GM23248 (cell line): ENCODE data around the gene CCDC127.
"Not testable (repeated sequence)": the region's sequence is repeated elsewhere in the genome, so short reads cannot be mapped to it uniquely, and the experiment has no call there.

Source experiments
- EZH2 ChIP-seq: fragments of 200-600 bp; sonication (generic); IDR thresholded peaks from 2 replicates; pipeline ENCODE4 v1.6.1; 2018; ENCODE audit warnings: antibody characterized with exemption, mild to moderate bottlenecking; ENCODE audit not compliant: insufficient read depth, poor library complexity, severe bottlenecking
- EZH2phosphoT487 ChIP-seq: fragments of 200-600 bp; sonication (generic); IDR thresholded peaks from 2 replicates; pipeline ENCODE4 v1.6.1; 2018; ENCODE audit warnings: antibody characterized with exemption, moderate library complexity, mild to moderate bottlenecking, low read depth; ENCODE audit not compliant: insufficient read depth

DNA sequence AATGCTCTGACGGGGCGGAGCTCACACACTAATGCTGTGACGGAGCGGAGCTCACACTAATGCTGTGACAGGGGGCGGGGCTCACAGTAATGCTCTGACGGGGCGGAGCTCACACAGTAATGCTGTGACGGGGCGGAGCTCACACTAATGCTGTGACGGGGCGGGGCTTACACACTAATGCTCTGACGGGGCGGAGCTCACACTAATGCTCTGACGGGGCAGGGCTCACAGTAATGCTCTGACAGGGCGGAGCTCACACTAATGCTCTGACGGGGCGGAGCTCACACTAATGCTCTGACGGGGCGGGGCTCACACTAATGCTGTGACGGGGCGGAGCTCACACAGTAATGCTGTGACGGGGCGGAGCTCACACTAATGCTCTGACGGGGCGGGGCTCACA lies 53.2 kb downstream of the CCDC127 start:
- TF ChIP-seq EZH2, EZH2phosphoT487: not testable (repeated sequence)
